ENCODE results near the gene C6orf132. TPM values are rescaled to one million over a fixed set of nuclear protein-coding genes. Genes with fewer than 3 reads are reported as not detected.

C6orf132 gene
- total RNA-seq, 1 donor from 2014 or later, result 1.9 TPM

DNA sequence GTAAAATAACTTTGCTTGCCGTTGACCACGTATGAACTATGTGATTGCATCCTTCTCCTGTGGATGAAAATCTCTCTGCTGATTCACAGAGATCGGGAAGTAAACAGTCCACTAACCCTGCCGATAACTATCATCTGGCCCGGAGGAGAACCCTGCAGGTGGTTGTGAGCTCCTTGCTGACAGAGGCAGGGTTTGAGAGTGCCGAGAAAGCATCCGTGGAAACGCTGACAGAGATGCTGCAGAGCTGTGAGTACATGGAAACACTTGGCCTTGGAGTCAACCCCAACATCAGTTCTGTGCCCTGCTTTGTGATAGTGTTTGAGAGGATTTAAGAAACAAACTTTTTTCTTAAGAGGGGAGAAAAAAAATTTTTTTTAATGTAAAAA lies 91.2 kb downstream of the C6orf132 start:
- DNase-seq, result no peak
- intact Hi-C loops (cut with DNase I), result no loop called here
- ATAC-seq (ENCODE audit: poor library complexity), result no peak

Other genes starting within 250 kb of the C6orf132 start
- gene USP49, start 247.2 kb downstream of the C6orf132 start, total RNA-seq, result 1.2 TPM
- 19.8 TPM for gene MED20, start 221.5 kb downstream of the C6orf132 start, total RNA-seq
- gene BYSL, start 221.1 kb downstream of the C6orf132 start, total RNA-seq, result 9.0 TPM
- 42.3 TPM for gene CCND3, start 200.8 kb downstream of the C6orf132 start, total RNA-seq
- 28.7 TPM for gene TAF8, start 92.1 kb downstream of the C6orf132 start, total RNA-seq
- gene GUCA1A, start 30.7 kb upstream of the C6orf132 start, total RNA-seq, result not detected
- gene GUCA1B, start 52.3 kb upstream of the C6orf132 start, total RNA-seq, result 0.46 TPM
- 57.0 TPM for gene MRPS10, start 75.2 kb upstream of the C6orf132 start, total RNA-seq